HG03558 (cell line): ENCODE results near the gene ATF6.

ENCODE experiments used
- ATAC-seq: cut with Tn5 transposase; IDR thresholded peaks from one replicate; pipeline ENCODE4 v1.9.1; 2021; ENCODE audit warnings: moderate number of reproducible peaks; ENCODE audit not compliant: unreplicated experiment; ENCODE audit errors: extremely low read depth

The ATF6 gene

DNA sequence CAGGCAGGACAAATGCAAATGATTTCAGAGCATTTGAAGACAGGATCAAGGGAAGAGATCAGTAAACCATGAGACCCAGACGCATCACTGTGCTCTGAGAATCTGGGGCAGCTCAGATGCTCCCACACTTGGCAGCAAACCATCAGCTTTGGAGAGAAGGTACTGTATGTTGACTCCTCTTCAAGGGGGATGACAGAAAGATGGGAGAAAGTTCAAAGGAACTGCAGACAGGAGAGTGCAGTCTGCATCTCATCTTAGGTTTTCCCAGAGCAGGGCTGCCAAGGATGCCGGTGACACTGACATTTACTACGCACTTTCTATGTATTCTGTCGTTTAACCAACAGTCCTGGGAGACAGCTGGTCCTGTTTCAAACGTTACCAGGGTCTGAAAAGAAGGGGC is 221.8 kb downstream of the ATF6 start:
- no peak for ATAC-seq

DNA sequence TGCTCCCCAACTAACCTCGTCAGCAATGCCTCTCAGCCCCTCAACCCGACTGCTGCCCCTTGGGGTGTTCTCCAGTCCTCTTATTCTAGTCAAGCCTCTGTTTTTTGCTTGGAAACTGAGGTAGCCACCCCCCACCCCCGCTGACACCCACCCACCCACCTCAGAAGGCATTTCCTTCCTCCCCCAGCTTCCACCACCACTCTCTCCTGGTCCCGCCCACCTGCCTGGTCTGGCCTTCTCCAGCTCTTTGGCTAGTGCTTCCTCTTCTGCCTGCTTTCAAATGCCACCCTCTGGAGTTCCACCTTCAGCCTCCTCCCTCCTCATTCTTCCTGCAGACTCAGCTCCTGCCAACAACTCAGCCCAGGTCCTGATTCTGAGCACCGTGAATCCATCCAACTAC is 222.3 kb downstream of the ATF6 start:
- ATAC-seq = no peak

DNA sequence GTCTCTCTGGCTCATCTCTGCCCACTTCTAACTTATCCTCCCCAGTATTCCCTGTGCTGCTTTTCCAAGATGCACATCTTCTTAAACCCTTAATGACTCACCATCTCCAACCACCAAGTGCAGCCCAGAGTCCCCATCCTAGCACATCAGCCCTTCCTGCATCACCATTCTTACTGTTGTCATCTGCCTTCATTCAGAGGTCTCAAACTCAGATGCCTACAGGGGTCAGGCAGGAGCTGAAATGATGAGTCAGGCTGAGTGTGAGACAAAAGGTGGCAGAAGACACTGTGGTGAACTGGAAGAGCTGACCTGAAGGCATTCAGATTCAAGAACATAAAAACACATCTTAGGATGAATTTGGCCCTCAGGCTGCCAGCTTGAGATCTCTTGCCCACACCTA is 223.0 kb downstream of the ATF6 start:
- ATAC-seq = no peak

DNA sequence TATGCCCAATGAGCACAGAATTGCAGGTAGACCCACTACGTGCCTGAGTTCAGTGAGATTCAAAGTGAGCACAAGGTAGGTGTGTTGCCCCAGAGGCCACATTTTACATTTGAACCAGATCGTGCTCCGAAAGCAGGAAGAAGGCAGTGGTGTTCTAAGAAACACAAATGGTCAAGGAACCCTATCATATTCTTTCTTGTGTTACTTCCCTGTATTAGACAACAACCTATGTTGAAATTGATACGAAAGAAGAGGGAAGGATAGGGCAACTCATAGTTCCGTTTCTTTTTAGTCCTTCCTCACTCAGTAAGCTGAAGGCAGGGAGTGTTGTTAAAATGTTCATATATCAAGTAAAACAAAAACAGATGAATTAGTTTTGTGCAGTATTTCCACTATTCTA is 223.7 kb downstream of the ATF6 start:
- no peak for ATAC-seq

DNA sequence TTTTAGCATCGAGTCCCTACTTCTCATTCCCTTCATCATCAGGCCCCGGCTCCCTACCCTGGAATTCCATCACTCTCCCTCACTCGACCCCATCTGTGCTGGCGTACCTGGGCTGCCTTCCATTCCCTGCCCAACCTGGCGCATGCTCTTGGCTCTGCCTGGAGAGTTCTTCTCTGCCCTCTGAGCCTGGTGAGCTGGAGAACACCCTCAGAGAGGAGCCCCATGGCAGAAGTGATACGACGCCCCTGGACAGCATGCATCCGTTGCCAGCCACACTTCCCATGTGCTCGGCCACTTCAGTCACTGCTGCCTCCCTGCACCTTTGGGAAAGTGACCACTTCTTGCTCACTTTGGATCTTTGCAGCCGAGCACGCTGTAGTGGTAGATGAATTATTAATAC is 227.5 kb downstream of the ATF6 start:
- no peak for ATAC-seq

DNA sequence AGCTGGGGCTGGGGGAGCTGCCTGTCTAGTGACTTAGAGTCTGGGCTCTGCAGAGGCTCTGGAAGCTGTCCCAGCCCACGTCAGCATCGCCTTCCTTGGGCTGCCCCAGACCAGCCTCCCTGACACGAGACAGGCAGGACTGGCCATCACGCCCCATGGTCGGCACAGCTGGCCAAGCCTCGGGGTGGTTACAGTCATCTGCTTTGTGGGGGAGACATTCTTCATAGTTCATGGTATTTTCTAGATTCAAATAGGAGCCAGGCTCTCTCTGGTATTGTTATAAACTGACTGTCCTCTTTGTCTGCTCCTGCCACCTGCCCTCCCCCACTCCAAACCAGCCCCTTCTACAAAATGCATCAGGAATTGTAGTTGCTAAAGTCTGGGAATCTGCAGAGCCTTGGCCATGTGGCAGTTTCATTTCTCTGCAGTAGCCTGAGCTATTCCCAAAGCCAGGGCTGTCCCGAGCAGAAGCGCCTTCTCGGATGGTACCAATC is 228.1 kb downstream of the ATF6 start:
- ATAC-seq = no peak

DNA sequence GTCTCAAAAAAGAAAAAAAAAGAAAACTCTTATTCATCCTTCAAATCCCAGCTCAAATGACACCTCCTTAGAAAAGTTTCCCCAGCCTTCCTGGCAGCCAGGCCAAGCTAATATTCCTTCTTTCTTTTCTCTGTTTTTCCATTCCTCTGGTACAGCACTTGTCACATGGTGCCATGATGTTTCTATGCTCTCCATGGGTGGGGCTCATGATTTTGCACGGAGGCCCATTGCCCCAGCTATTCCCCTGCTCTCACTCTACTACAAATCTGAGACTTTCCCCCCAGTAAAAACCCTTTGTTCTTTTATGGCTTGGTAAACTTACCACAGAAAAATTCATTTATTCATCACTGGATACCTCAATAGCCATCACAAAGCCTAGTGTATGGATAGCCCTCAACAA is 231.0 kb downstream of the ATF6 start:
- no peak for ATAC-seq

DNA sequence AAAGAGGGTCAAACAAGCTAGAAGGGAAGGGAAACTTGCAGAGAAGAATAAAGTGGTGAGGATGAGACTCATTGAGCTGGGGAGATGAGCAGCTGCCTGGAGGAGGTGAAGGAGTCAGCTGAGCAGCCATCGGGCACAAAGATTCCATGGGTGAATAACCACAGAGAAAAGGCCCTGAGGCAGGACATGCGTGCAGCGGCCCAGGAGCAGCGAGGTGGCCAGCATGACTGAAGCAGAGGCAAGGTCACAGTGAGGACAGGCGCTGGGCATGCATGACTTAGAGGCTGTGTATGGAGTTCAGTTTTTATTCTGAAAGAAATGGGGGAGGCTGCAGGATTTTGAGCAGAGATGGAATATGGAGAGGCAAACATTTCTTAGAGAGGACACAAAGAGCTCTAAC is 232.7 kb downstream of the ATF6 start:
- no peak for ATAC-seq

DNA sequence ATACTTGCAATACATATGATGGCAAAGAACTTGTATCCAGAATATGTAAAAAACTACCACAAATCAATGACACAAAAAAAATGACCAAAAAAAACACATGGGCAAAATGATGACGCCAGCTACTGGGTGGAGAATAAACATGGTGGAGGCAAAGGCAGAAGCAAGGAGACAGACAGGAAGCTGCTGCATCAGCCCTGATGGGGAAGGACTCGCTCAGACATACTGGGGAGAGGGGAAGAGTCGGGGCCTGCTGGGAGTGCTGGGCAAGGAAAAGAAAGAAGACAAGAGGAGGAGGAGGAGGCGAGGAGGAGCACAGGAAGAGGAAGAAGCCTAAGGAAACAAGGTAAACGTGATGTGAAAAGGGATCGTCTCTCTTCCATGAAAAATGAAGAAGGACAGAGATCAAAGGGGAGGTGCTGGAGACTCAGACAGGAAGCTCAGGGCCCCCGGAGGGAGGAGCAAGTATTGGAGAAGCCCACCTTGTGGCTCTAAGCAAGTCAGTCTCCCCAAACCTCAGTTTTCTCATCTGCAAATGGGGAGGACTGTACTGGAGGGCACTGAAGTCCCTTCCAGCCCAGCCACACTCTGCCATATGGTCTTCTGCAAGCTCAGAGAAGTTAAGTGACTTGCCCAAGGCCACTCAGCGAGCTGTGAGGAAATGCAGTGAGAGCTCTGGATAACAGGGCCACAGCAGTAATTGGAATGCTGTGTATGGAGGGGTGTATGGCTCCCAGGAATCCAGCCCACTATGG is 233.4 kb downstream of the ATF6 start:
- no peak for ATAC-seq

DNA sequence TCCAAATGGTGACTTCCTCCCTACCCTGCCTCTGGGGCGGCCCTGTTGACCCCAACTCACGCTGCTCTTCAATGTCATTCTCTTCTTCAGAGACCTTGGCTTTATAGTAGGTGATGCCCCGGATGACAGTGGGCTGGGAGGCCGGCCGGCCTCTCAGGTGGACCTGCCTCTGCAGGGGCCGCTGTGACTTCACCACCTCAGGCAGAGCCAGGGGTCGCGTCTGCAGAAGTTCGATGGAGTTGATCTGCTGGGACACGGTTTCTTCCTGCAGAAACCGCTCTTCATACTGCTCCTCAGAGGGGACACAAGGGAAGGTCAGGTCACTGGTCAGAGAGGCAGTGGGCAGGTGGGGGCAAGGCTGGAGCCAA is 233.9 kb downstream of the ATF6 start:
- ATAC-seq = no peak

DNA sequence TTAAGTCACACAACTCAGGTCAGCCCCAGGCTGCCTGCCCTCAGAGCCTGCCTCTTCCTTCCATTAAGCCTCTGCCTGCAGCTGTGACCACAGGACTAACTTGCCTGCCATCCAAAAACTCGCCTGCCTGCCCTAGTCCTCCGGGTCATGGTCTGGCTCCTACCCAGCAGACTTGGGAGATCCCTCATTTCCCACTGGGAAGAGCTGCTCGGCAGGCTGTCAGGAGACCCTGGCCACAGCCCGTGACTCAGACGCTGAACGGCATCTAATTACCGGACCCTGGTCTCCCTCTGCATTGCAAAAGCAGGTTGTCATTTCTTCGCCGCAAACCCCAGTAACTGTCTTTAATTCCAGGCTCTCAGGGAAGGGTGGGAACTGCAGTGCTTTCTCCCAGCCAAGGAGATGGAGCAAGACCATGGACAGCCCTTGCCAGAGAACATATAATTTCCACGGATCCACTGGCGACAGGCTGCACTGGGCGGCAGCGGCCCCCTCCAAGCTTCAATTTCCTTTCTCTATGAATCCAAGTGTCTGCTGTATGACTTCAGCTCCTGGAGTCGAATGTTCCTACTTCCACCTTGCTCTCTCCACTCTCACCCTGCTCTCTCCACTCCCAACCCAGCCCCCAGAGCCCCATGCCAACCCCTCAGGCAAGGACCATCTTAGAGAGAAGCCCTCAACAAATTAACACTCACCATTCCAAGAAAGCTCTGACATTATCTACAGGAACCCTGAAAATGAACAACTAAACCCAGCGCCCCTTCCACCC is 237.1 kb downstream of the ATF6 start:
- no peak for ATAC-seq

DNA sequence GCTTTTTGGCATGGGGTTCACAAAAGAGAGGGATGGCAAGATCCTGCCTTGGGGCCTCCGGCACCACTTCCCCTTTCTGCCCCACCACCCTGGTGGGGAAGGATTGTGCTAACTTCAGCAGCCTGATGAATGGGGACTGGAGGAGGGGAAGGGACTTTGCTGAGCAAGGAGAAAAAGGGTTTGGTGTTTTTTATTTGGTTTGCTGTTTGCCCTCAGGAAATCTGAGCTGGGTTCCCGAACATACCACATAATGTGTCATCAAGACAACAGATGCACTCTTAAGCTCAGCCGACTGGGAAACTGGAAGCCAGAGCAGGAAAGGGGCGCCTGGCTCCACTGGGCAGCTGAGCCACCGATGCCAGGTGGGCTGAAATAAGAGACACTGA is 237.7 kb downstream of the ATF6 start:
- no peak for ATAC-seq

DNA sequence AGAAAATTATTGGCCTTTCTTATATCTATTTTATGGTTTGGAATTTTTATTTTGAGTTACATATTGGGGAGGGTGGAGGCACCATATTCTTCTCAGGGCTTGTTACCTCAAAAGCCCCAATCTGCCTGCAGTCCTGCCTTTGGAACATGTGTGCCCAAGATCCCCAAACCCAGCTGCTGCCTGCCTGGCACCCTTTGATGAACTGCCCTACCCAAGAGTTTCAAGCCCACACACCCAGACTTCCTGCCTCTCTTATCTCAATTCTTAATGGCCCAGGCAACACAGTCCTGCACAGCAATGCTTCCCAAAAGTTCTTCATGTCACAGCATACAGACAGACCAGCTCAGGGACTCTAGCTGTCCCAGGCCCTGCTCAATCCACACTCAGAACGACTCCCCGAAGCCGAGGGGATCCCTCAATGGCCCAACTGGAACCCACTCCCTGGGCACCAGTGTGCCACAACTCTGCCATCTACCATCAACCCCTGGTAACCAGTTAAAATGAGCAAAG is 238.4 kb downstream of the ATF6 start:
- no peak for ATAC-seq

DNA sequence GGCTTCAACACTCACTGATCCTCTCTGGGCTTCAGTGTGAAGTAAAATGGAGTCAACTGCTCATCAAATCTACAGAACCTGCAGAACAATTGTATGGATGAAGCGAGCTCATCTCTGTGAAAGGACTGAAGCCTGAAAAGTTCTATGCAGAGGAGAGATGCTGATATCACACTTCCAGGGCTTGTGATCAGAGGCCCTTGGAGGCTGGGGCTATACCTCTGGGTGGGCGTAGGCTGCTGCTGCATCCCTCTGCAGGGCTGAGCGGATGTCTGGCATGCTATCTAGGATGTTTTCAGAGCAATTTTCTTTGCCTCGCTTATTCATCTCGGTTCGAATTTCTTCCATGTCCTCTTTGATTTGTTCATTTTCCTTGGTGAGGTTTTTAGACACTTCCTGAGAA is 240.0 kb downstream of the ATF6 start:
- no peak for ATAC-seq

DNA sequence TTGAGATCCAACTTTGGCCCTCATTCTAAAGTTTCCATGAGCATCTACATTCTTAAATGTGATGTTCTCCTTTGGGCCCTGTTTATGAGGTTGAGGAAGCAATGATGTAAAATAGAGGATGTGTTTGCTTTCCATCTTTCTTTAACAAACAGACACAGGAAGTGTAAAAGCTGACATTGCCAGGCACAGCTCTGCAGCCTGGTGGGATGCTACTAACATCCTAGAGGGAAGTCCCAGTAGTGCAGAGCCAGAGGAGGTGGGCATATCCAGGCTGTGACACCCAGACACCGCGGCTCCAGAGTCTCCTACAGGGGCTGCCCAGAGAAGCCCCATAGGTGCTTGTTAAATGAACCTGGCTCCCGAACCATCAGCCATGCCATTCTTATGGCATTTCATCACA is 241.3 kb downstream of the ATF6 start:
- no peak for ATAC-seq

DNA sequence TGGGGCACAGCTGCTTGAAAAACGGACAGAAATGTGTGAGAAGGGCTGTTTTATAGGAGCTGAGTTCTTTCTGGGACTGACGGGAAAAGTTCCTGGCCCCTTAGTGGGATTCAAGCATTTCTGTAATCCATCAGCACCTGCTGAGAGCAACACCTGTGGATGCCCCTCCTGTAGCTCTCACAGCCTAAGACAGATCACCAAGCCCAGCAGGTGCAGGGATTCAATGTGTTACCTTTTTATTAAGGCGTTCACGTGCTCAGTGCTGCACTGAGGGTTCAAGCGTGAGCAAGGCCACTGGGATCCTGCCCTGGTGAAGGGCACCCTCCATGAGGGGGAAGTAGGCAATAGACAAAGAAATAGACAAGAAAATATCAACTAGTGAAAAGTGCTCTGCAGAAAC is 242.7 kb downstream of the ATF6 start:
- no peak for ATAC-seq

DNA sequence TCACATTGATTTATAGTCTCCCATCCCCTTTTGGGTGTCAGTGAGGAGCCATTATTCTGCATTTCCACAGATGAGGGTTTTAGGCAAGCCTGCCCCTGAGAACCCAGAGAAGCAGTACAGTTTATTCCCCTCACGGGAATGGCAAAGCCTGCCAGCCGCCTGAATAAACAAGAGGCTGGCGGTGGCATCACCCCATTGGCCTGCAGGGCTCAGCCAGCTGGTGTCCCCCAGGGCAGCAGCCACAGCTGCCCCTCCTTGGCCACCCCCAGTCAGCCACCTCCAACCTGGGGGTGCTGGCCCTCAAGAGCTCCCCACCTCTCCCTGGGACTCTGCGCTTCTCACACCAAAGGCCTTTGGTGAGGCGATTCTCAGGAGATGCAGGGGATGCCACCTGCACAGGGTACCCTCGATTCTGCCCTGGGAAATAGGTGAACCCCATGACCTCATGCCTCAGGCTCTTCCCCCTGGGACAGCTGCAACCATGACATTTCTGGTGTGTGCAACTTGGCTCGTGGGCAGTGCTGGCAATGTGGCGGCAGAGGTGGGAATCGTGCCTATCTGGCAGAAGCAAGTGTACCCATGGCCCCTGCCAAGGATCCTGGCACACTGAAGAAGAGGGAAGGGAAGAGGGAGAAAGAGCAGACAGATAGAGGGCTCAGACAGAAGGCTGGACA is 243.5 kb downstream of the ATF6 start:
- ATAC-seq = no peak

DNA sequence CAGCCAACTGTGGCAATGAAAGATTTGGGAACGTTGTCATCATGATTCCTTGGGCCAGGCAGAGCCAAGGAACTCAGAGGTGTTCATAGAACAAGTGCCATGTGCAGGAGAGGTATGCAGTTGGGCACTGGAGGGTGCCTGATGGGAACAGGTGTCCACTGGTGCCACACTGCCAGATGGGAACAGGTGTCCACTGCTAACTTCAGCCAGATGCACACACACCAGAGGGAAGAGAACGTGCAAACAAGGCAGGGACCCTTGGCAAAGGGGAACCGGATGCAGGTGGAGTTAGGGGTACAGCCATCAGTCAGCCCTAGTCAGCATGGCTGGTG is 244.0 kb downstream of the ATF6 start:
- ATAC-seq = no peak

DNA sequence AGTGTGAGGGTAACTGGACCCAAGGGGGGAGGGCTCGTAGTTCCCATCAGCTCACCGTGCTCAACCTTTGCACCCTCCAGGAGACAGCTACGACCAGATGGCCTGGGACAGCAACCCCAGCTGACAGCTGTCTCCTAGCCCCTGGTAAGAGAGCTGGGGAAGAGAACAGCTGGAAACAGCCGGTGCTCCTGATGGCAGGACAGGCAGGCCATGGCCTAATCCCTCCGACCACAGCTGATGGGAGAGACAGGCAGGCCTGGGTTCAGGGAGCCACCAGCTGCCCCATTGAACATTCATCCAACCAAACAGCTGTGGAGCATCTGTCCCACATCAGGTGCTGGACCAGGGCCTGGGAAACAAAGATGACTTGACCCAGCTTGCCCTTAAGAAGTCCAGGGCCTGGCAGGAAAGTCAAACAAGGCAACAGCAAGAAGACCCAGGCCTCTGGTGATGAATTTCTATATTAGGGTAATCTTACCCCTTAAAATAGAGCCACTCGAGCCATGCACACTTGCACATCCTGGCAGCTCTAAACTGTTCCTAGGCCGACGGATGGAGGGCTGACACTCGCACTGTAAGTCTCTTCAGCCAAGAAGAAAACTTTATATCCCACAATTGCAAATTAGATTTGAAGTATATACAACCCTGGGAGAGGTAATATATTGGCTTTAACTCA is 245.4 kb downstream of the ATF6 start:
- ATAC-seq = no peak

DNA sequence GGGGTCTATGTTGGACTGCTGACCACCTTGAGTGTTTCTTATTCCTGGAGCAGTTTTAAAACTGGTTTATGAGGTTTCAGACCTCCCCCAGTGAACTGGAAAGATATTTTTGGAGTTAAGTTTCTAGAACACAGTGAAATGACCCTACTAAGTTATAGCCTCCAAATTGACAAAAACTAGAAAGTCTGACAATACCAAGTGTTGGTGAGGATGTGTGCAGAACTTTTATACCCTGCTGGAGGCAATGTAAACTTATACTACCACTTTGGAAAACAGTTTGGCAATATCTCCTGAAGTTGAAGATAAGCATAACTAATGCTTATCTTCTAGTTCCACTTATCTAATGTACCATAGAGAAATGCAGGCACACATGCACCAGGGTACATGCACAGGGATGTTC is 247.2 kb downstream of the ATF6 start:
- no peak for ATAC-seq
